IMR-90 (cell line): ENCODE measurements around the gene PTPRCAP. TPM values are rescaled to one million over a fixed set of nuclear protein-coding genes. Genes with fewer than 3 reads are reported as not detected.

Source experiments
- ATAC-seq: fragments of 200-7000 bp; cut with Tn5 transposase; 2 replicates; pipeline ENCODE4 v1.9.1; 2020; ENCODE audit warnings: low read depth, mild to moderate bottlenecking, moderate library complexity
- BruUV-seq: library from RNA; stranded (reverse); fragments of 400-500 nt; replicated peaks from 2 replicates; lab custom pipeline; 2021; lab: Mats Ljungman, UMichigan
- CTCF ChIA-PET: fragments of 300-600 bp; formaldehyde crosslinking; extraction: SDS; loops from one replicate; lab custom pipeline; 2021; ENCODE audit warnings: antibody characterized with exemption; lab: Yijun Ruan, JAX
- POLR2A ChIA-PET: fragments of 300-600 bp; sonication (Branson Sonifier 250); formaldehyde crosslinking; loops from one replicate; lab custom pipeline; 2022; ENCODE audit warnings: antibody characterized with exemption; ENCODE audit not compliant: unreplicated experiment; lab: Charles Lee
- DNase-seq: peaks from one replicate; pipeline ENCODE4 v3.0.0; 2013
- H2AFZ ChIP-seq: replicated peaks from 2 replicates; pipeline ENCODE3; 2013; ENCODE audit warnings: low read length, mild to moderate bottlenecking; ENCODE audit not compliant: poor library complexity
- H2AK5ac ChIP-seq: 2 replicates; pipeline ENCODE4 v1.6.1; 2013; ENCODE audit warnings: low read depth, low read length, inconsistent platforms
- H2AK9ac ChIP-seq: replicated peaks from 2 replicates; pipeline ENCODE3; 2013; ENCODE audit warnings: mild to moderate bottlenecking, low read depth, low read length, moderate library complexity; ENCODE audit not compliant: poor library complexity
- H2BK120ac ChIP-seq: 2 replicates; pipeline ENCODE4 v1.6.1; 2013; ENCODE audit warnings: low read depth, low read length, inconsistent platforms
- H2BK15ac ChIP-seq: 3 replicates; pipeline ENCODE4 v1.6.1; 2013; ENCODE audit warnings: low read depth, low read length, inconsistent platforms
- H2BK20ac ChIP-seq: 2 replicates; pipeline ENCODE4 v1.6.1; 2013; ENCODE audit warnings: low read depth, mild to moderate bottlenecking, inconsistent platforms, low read length, moderate library complexity
- H2BK5ac ChIP-seq: 2 replicates; pipeline ENCODE4 v1.6.1; 2013; ENCODE audit warnings: mild to moderate bottlenecking, low read depth, low read length, inconsistent platforms; ENCODE audit not compliant: poor library complexity, severe bottlenecking
- H3K14ac ChIP-seq: replicated peaks from 2 replicates; pipeline ENCODE4 v1.6.1; 2013; ENCODE audit warnings: low read depth, low read length, inconsistent platforms
- H3K18ac ChIP-seq: 2 replicates; pipeline ENCODE4 v1.6.1; 2013; ENCODE audit warnings: low read depth, low read length, control low read depth
- H3K23ac ChIP-seq: 2 replicates; pipeline ENCODE4 v1.6.1; 2013; ENCODE audit warnings: low read depth, low read length, inconsistent platforms
- H3K27ac ChIP-seq: 2 replicates; pipeline ENCODE4 v1.5.1; 2013; ENCODE audit warnings: mild to moderate bottlenecking, control low read depth, low read length; ENCODE audit not compliant: insufficient read depth
- H3K27me3 ChIP-seq: 2 replicates; pipeline ENCODE4 v1.6.1; 2013; ENCODE audit warnings: low read length; ENCODE audit not compliant: control insufficient read depth, insufficient read depth
- H3K36me3 ChIP-seq: 2 replicates; pipeline ENCODE4 v1.6.1; 2013; ENCODE audit warnings: low read length, mixed read lengths; ENCODE audit not compliant: control insufficient read depth, insufficient read depth
- H3K4ac ChIP-seq: 2 replicates; pipeline ENCODE4 v1.6.1; 2013; ENCODE audit warnings: low read depth, low read length, inconsistent platforms
- H3K4me1 ChIP-seq: 2 replicates; pipeline ENCODE4 v1.6.1; 2013; ENCODE audit warnings: low read length, mixed read lengths; ENCODE audit not compliant: control insufficient read depth, insufficient read depth
- H3K4me2 ChIP-seq: 2 replicates; pipeline ENCODE4 v1.6.1; 2013; ENCODE audit warnings: low read depth, mild to moderate bottlenecking, control low read depth, low read length, moderate library complexity
- H3K4me3 ChIP-seq: 2 replicates; pipeline ENCODE4 v1.5.1; 2013; ENCODE audit warnings: low read depth, mild to moderate bottlenecking, control low read depth, low read length, moderate library complexity; ENCODE audit not compliant: insufficient read depth
- H3K56ac ChIP-seq: 2 replicates; pipeline ENCODE4 v1.6.1; 2013; ENCODE audit warnings: low read length, inconsistent platforms; ENCODE audit not compliant: insufficient read depth; ENCODE audit errors: extremely low read depth
- H3K79me1 ChIP-seq, 2 experiments: 2 replicates each; pipeline ENCODE4 v1.6.1; 2013; ENCODE audit warnings: low read length in 2 of 2, inconsistent platforms in 1 of 2, low read depth in 1 of 2
- H3K9ac ChIP-seq: 2 replicates; pipeline ENCODE4 v1.6.1; 2013; ENCODE audit warnings: low read depth, low read length, control low read depth
- H3K9me1 ChIP-seq: 2 replicates; pipeline ENCODE4 v1.6.1; 2013; ENCODE audit warnings: low read length, inconsistent platforms; ENCODE audit not compliant: insufficient read depth
- H3K9me3 ChIP-seq: 2 replicates; pipeline ENCODE4 v1.6.1; 2013; ENCODE audit warnings: low read length; ENCODE audit not compliant: control insufficient read depth, insufficient read depth
- H4K20me1 ChIP-seq: 2 replicates; pipeline ENCODE4 v1.6.1; 2013; ENCODE audit warnings: low read length, inconsistent platforms; ENCODE audit not compliant: insufficient read depth
- H4K5ac ChIP-seq: 2 replicates; pipeline ENCODE4 v1.6.1; 2013; ENCODE audit warnings: mild to moderate bottlenecking, low read depth, low read length, control low read depth
- H4K8ac ChIP-seq, 2 experiments: 2 replicates each; pipeline ENCODE4 v1.6.1; 2013; ENCODE audit warnings: low read depth in 2 of 2, low read length in 2 of 2, control low read depth in 1 of 2, inconsistent platforms in 1 of 2
- H4K91ac ChIP-seq: 2 replicates; pipeline ENCODE4 v1.6.1; 2013; ENCODE audit warnings: low read depth, low read length, inconsistent platforms; ENCODE audit not compliant: insufficient read depth
- BHLHE40 ChIP-seq: fragments of 150-350 bp; IDR thresholded peaks from 2 replicates; pipeline ENCODE4 v1.6.1; 2016; ENCODE audit warnings: mild to moderate bottlenecking, low read depth, low read length
- CEBPB ChIP-seq: IDR thresholded peaks from 2 replicates; pipeline ENCODE4 v1.6.1; 2012; ENCODE audit warnings: low read depth, low read length, improper control_type of control experiment
- CHD1 ChIP-seq: IDR thresholded peaks from 2 replicates; pipeline ENCODE4 v1.6.1; 2012; ENCODE audit warnings: low read depth, low read length, improper control_type of control experiment
- FOS ChIP-seq: fragments of 150-350 bp; IDR thresholded peaks from 2 replicates; pipeline ENCODE4 v1.6.1; 2016; ENCODE audit warnings: low read depth, low read length
- MAFK ChIP-seq: IDR thresholded peaks from 2 replicates; pipeline ENCODE4 v1.6.1; 2012; ENCODE audit warnings: low read depth, low read length, improper control_type of control experiment
- MAZ ChIP-seq: IDR thresholded peaks from 2 replicates; pipeline ENCODE4 v1.6.1; 2012; ENCODE audit warnings: low read depth, mild to moderate bottlenecking, low read length, improper control_type of control experiment, moderate library complexity, borderline replicate concordance
- MXI1 ChIP-seq: IDR thresholded peaks from 2 replicates; pipeline ENCODE4 v1.6.1; 2012; ENCODE audit warnings: low read depth, mild to moderate bottlenecking, low read length, moderate library complexity, borderline replicate concordance
- NFE2L2 ChIP-seq: fragments of 150-350 bp; IDR thresholded peaks from 2 replicates; pipeline ENCODE4 v1.6.1; 2016; ENCODE audit warnings: low read depth, mild to moderate bottlenecking, low read length
- POLR2A ChIP-seq: IDR thresholded peaks from 2 replicates; pipeline ENCODE4 v1.6.1; 2012; ENCODE audit warnings: mild to moderate bottlenecking, low read depth, low read length
- RAD21 ChIP-seq: IDR thresholded peaks from 2 replicates; pipeline ENCODE4 v1.6.1; 2012; ENCODE audit warnings: low read length, improper control_type of control experiment
- RCOR1 ChIP-seq: IDR thresholded peaks from 2 replicates; pipeline ENCODE4 v1.6.1; 2012; ENCODE audit warnings: mild to moderate bottlenecking, low read length, improper control_type of control experiment; ENCODE audit not compliant: insufficient replicate concordance
- RFX5 ChIP-seq: IDR thresholded peaks from 2 replicates; pipeline ENCODE4 v1.8.0; 2012; ENCODE audit warnings: low read depth, mild to moderate bottlenecking, low read length, moderate library complexity
- SMC3 ChIP-seq: fragments of 150-350 bp; IDR thresholded peaks from 2 replicates; pipeline ENCODE4 v1.6.1; 2016; ENCODE audit warnings: low read depth, mild to moderate bottlenecking, antibody characterized with exemption, low read length, moderate library complexity
- WGBS, 2 experiments: methylation state at CpG; one replicate each; pipeline versions ENCODE4 v1.1.5 to v1.1.7; 2013; ENCODE audit warnings: missing lambda C conversion rate in 2 of 2; ENCODE audit not compliant: insufficient read length in 1 of 2; ENCODE audit errors: extremely low coverage in 2 of 2; 5-methylcytosine and 5-hydroxymethylcytosine counted together
- dilution Hi-C: fragments of 300-500 bp; cut with HindIII; formaldehyde crosslinking; loops from one replicate; pipeline ENCODE4 v1.14.3; 2018; ENCODE audit warnings: low sequenced_read_pairs; ENCODE audit not compliant: unreplicated experiment
- in situ Hi-C: fragments of 300-500 bp; cut with MboI; formaldehyde crosslinking; loops from 3 replicates; pipeline ENCODE4 v1.14.3; 2019; ENCODE audit warnings: low sequenced_read_pairs, inconsistent platforms, mixed read lengths
- intact Hi-C: fragments of 100-400 bp; cut with micrococcal nuclease; formaldehyde crosslinking; loops from 2 replicates; pipeline ENCODE4 v1.10.0; 2022
- polyA plus RNA-seq, 3 experiments: library from polyadenylated mRNA; depleted of rRNA; stranded (reverse); fragments of >200 nt; gene quantifications; 2 replicates each; pipeline ENCODE4 v1.2.3, GENCODE V29; 2012; ENCODE audit warnings: low replicate concordance in 1 of 3
- total RNA-seq: library from RNA; depleted of rRNA; stranded (reverse); fragments of >200 nt; gene quantifications from 2 replicates; pipeline ENCODE4 v1.2.3, GENCODE V29; 2012
- TF ChIP-seq, protein P1 (sequence below): conservative IDR thresholded peaks from 2 replicates; pipeline ENCODE4 v1.5.1; 2012; ENCODE audit warnings: mild to moderate bottlenecking, low read depth, low read length, improper control_type of control experiment
- TF ChIP-seq, protein P2 (sequence below): fragments of 150-350 bp; IDR thresholded peaks from 2 replicates; pipeline ENCODE4 v1.6.1; 2016; ENCODE audit warnings: low read depth, mild to moderate bottlenecking, low read length, moderate library complexity, borderline replicate concordance
- TF ChIP-seq, protein P3 (sequence below): fragments of 150-350 bp; IDR thresholded peaks from 2 replicates; pipeline ENCODE4 v1.6.1; 2017; ENCODE audit warnings: mild to moderate bottlenecking, antibody characterized with exemption, low read length, low read depth

Gene PTPRCAP
- total and polyA plus RNA-seq, 2 of the 4 experiments (the other 2 are of a cell fraction): 0.24 TPM; not detected in 1

DNA sequence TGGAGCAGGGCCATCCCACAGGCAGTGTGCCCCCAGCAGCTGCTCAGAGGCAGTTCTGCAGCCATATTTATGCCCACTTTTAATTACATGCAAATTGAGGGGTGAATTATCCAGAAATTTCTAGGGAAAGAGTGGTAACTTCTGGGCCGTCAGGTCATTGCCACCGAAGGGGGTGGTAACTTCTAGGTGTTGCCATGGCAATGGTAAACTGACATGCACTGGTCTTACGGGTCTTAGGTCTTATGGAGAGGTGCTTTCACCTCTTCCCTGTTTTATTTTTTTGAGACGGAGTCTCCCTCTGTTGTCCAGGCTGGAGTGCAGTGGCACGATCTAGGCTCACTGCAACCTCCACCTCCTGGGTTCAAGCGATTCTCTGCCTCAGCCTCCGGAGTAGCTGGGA is 35.4 kb upstream of the PTPRCAP start:
- TF ChIP-seq NFE2L2 (no peak), BHLHE40 (no peak), FOS (no peak), MXI1 (no peak), RCOR1 (no peak), SMC3 (no peak), CEBPB (no peak), POLR2A (no peak), MAFK (no peak), RAD21 (no peak), CHD1 (no peak), MAZ (no peak), RFX5 (no peak)
- TF ChIP-seq, protein P1, sequence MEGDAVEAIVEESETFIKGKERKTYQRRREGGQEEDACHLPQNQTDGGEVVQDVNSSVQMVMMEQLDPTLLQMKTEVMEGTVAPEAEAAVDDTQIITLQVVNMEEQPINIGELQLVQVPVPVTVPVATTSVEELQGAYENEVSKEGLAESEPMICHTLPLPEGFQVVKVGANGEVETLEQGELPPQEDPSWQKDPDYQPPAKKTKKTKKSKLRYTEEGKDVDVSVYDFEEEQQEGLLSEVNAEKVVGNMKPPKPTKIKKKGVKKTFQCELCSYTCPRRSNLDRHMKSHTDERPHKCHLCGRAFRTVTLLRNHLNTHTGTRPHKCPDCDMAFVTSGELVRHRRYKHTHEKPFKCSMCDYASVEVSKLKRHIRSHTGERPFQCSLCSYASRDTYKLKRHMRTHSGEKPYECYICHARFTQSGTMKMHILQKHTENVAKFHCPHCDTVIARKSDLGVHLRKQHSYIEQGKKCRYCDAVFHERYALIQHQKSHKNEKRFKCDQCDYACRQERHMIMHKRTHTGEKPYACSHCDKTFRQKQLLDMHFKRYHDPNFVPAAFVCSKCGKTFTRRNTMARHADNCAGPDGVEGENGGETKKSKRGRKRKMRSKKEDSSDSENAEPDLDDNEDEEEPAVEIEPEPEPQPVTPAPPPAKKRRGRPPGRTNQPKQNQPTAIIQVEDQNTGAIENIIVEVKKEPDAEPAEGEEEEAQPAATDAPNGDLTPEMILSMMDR: no peak
- TF ChIP-seq, protein P2, sequence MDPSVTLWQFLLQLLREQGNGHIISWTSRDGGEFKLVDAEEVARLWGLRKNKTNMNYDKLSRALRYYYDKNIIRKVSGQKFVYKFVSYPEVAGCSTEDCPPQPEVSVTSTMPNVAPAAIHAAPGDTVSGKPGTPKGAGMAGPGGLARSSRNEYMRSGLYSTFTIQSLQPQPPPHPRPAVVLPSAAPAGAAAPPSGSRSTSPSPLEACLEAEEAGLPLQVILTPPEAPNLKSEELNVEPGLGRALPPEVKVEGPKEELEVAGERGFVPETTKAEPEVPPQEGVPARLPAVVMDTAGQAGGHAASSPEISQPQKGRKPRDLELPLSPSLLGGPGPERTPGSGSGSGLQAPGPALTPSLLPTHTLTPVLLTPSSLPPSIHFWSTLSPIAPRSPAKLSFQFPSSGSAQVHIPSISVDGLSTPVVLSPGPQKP: no peak
- TF ChIP-seq, protein P3, sequence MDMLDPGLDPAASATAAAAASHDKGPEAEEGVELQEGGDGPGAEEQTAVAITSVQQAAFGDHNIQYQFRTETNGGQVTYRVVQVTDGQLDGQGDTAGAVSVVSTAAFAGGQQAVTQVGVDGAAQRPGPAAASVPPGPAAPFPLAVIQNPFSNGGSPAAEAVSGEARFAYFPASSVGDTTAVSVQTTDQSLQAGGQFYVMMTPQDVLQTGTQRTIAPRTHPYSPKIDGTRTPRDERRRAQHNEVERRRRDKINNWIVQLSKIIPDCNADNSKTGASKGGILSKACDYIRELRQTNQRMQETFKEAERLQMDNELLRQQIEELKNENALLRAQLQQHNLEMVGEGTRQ: no peak
- Histone ChIP-seq H2BK20ac (no peak overlapping the region), H3K79me1 (peaks cover 0 to 8% of the 10 kb centered on the region in 2 experiments; a peak in 2 of 4 replicates), H3K14ac (no peak overlapping the region), H3K18ac (no peak overlapping the region), H2BK120ac (no peak overlapping the region), H3K4me3 (no peak overlapping the region), H4K8ac (no peak overlapping the region), H3K4ac (no peak overlapping the region), H2AFZ (no peak overlapping the region), H4K91ac (no peak overlapping the region), H3K4me2 (no peak overlapping the region), H3K27ac (no peak overlapping the region), H3K23ac (no peak overlapping the region), H2BK5ac (no peak overlapping the region), H3K27me3 (peaks cover 3% of the 10 kb centered on the region), H2AK9ac (peak overlapping the region; percentile 72), H3K4me1 (peaks cover 4% of the 10 kb centered on the region), H3K56ac (no peak overlapping the region), H2BK15ac (no peak overlapping the region), H3K9me1 (no peaks in the 10 kb centered on the region), H4K20me1 (no peaks in the 10 kb centered on the region), H3K36me3 (no peaks in the 10 kb centered on the region), H3K9ac (no peak overlapping the region), H3K9me3 (no peaks in the 10 kb centered on the region), H4K5ac (no peak overlapping the region), H2AK5ac (no peak overlapping the region)
- CTCF ChIA-PET: interaction anchor here (0.6 kb wide), 1 partner anchor 72 kb away, joined by 3 read pairs; no protein-coding TSS in a partner anchor
- POLR2A ChIA-PET: no interaction called here
- WGBS, 2 experiments: no CpG with 5 or more reads among the region's 7 CpGs
- in situ Hi-C loops: no loop called here
- no peak for DNase-seq
- intact Hi-C loops: no loop called here
- no TSS peak for BruUV-seq
- dilution Hi-C loops: no loop called here
- no peak for ATAC-seq
